Stimulated activated memory B cell treated with anti-CD40 and anti-IgM and Interleukin-4, amounts not matched to agents 10 μg/mL and 1 μg/mL and 100 μg/mL, for 72 hours (primary cell): ENCODE data around the gene CFAP46.
"Not testable (repeated sequence)": the region's sequence is repeated elsewhere in the genome, so short reads cannot be mapped to it uniquely, and the experiment has no call there.

ENCODE experiments used
- ATAC-seq: fragments of 150-1000 bp; cut with Tn5 transposase; 2 replicates; pipeline ENCODE4 v1.10.0; 2021
- H3K27ac Mint-ChIP-seq: one replicate; pipeline ENCODE4 v1.8.0; 2022; ENCODE audit warnings: mild to moderate bottlenecking, mixed read lengths
- H3K27me3 Mint-ChIP-seq: one replicate; pipeline ENCODE4 v1.8.0; 2022; ENCODE audit warnings: mixed read lengths
- H3K36me3 Mint-ChIP-seq: one replicate; pipeline ENCODE4 v1.8.0; 2022; ENCODE audit warnings: mixed read lengths
- H3K4me1 Mint-ChIP-seq: one replicate; pipeline ENCODE4 v1.8.0; 2022; ENCODE audit warnings: mixed read lengths
- H3K4me3 Mint-ChIP-seq: one replicate; pipeline ENCODE4 v1.8.0; 2022; ENCODE audit warnings: mild to moderate bottlenecking, moderate library complexity, mixed read lengths
- H3K9me3 Mint-ChIP-seq: one replicate; pipeline ENCODE4 v1.8.0; 2022; ENCODE audit warnings: mixed read lengths

The CFAP46 gene

GRCh38 chr10:132835848-132836233, 106.5 kb downstream of the CFAP46 start:
- no peaks in the 10 kb centered on the region for H3K9me3 Mint-ChIP-seq
- H3K4me1 Mint-ChIP-seq, result peaks cover 13% of the 10 kb centered on the region
- no peaks in the 10 kb centered on the region for H3K36me3 Mint-ChIP-seq
- H3K4me3 Mint-ChIP-seq, result no peak overlapping the region
- peaks cover 19% of the 10 kb centered on the region for H3K27me3 Mint-ChIP-seq
- no peak overlapping the region for H3K27ac Mint-ChIP-seq
- ATAC-seq, result no peak

GRCh38 chr10:132834891-132835847, 107.2 kb downstream of the CFAP46 start:
- Mint-ChIP-seq H3K4me1 (peaks cover 13% of the 10 kb centered on the region), H3K27me3 (peaks cover 25% of the 10 kb centered on the region), H3K27ac (no peak overlapping the region), H3K4me3 (no peak overlapping the region), H3K36me3 (no peaks in the 10 kb centered on the region), H3K9me3 (no peaks in the 10 kb centered on the region)
- peak; percentile 16 for ATAC-seq

- no peaks in the 10 kb centered on the region for H3K36me3 Mint-ChIP-seq
- H3K4me1 Mint-ChIP-seq, result peaks cover 13% of the 10 kb centered on the region
- no peak for ATAC-seq
- no peak overlapping the region for H3K27ac Mint-ChIP-seq
- no peaks in the 10 kb centered on the region for H3K9me3 Mint-ChIP-seq
- H3K4me3 Mint-ChIP-seq, result no peak overlapping the region
- peaks cover 26% of the 10 kb centered on the region for H3K27me3 Mint-ChIP-seq
These were observed 108.0 kb downstream of the CFAP46 start for GRCh38 chr10:132834311-132834761.

GRCh38 chr10:132833421-132834111, 108.8 kb downstream of the CFAP46 start:
- Mint-ChIP-seq H3K36me3 (no peaks in the 10 kb centered on the region), H3K27ac (no peak overlapping the region), H3K9me3 (no peaks in the 10 kb centered on the region), H3K4me1 (peaks cover 13% of the 10 kb centered on the region), H3K27me3 (peaks cover 26% of the 10 kb centered on the region), H3K4me3 (no peak overlapping the region)
- no peak for ATAC-seq

GRCh38 chr10:132832186-132832969, 110.0 kb downstream of the CFAP46 start:
- Mint-ChIP-seq H3K27me3 (peaks cover 26% of the 10 kb centered on the region), H3K9me3 (no peaks in the 10 kb centered on the region), H3K27ac (no peak overlapping the region), H3K4me1 (peaks cover 13% of the 10 kb centered on the region), H3K36me3 (no peaks in the 10 kb centered on the region), H3K4me3 (no peak overlapping the region)
- ATAC-seq, result no peak

GRCh38 chr10:132829403-132829802, 113.0 kb downstream of the CFAP46 start:
- Mint-ChIP-seq H3K27ac (no peak overlapping the region), H3K4me3 (no peak overlapping the region), H3K4me1 (peaks cover 7% of the 10 kb centered on the region), H3K36me3 (no peaks in the 10 kb centered on the region), H3K9me3 (no peaks in the 10 kb centered on the region), H3K27me3 (peaks cover 26% of the 10 kb centered on the region)
- ATAC-seq, result no peak

GRCh38 chr10:132828681-132829080, 113.7 kb downstream of the CFAP46 start:
- Mint-ChIP-seq H3K4me3 (no peak overlapping the region), H3K27me3 (peaks cover 26% of the 10 kb centered on the region), H3K4me1 (peaks cover 7% of the 10 kb centered on the region), H3K9me3 (no peaks in the 10 kb centered on the region), H3K27ac (no peak overlapping the region), H3K36me3 (no peaks in the 10 kb centered on the region)
- ATAC-seq, result no peak

- no peak overlapping the region for H3K27ac Mint-ChIP-seq
- H3K4me1 Mint-ChIP-seq, result peaks cover 7% of the 10 kb centered on the region
- H3K9me3 Mint-ChIP-seq, result no peaks in the 10 kb centered on the region
- H3K27me3 Mint-ChIP-seq, result peaks cover 26% of the 10 kb centered on the region
- no peak for ATAC-seq
- H3K4me3 Mint-ChIP-seq, result no peak overlapping the region
- no peaks in the 10 kb centered on the region for H3K36me3 Mint-ChIP-seq
These were observed 114.4 kb downstream of the CFAP46 start for GRCh38 chr10:132827861-132828539.

GRCh38 chr10:132827423-132827789, 115.0 kb downstream of the CFAP46 start:
- ATAC-seq, result no peak
- Mint-ChIP-seq H3K36me3 (no peaks in the 10 kb centered on the region), H3K9me3 (no peaks in the 10 kb centered on the region), H3K4me3 (no peak overlapping the region), H3K27me3 (peaks cover 23% of the 10 kb centered on the region), H3K27ac (no peak overlapping the region), H3K4me1 (peaks cover 7% of the 10 kb centered on the region)

GRCh38 chr10:132826524-132827422, 115.6 kb downstream of the CFAP46 start:
- ATAC-seq, result no peak
- no peaks in the 10 kb centered on the region for H3K36me3 Mint-ChIP-seq
- H3K9me3 Mint-ChIP-seq, result no peaks in the 10 kb centered on the region
- H3K27ac Mint-ChIP-seq, result no peak overlapping the region
- no peak overlapping the region for H3K4me3 Mint-ChIP-seq
- H3K27me3 Mint-ChIP-seq, result peaks cover 17% of the 10 kb centered on the region
- peaks cover 5% of the 10 kb centered on the region for H3K4me1 Mint-ChIP-seq

GRCh38 chr10:132825783-132826523, 116.4 kb downstream of the CFAP46 start:
- H3K27ac Mint-ChIP-seq, H3K36me3 Mint-ChIP-seq, ATAC-seq, H3K9me3 Mint-ChIP-seq, H3K27me3 Mint-ChIP-seq, H3K4me3 Mint-ChIP-seq, H3K4me1 Mint-ChIP-seq: not testable (repeated sequence)

- ATAC-seq, result no peak
- no peak overlapping the region for H3K4me3 Mint-ChIP-seq
- H3K27ac Mint-ChIP-seq, result no peak overlapping the region
These were observed 122.3 kb downstream of the CFAP46 start for GRCh38 chr10:132820056-132820455.

GRCh38 chr10:132817701-132818211, 124.6 kb downstream of the CFAP46 start:
- H3K36me3 Mint-ChIP-seq, result no peaks in the 10 kb centered on the region
- H3K9me3 Mint-ChIP-seq, result peaks cover 5% of the 10 kb centered on the region
- H3K27ac Mint-ChIP-seq, result no peak overlapping the region
- no peaks in the 10 kb centered on the region for H3K4me1 Mint-ChIP-seq
- no peak overlapping the region for H3K4me3 Mint-ChIP-seq
- peaks cover 37% of the 10 kb centered on the region for H3K27me3 Mint-ChIP-seq
- no peak for ATAC-seq

More at GRCh38 chr10:132820056-132820455, 122.3 kb downstream of the CFAP46 start:
- Mint-ChIP-seq H3K9me3 (peaks cover 5% of the 10 kb centered on the region), H3K36me3 (no peaks in the 10 kb centered on the region), H3K27me3 (peaks cover 28% of the 10 kb centered on the region), H3K4me1 (no peaks in the 10 kb centered on the region)
